ENCODE results near the gene HSBP1L1.

DNA sequence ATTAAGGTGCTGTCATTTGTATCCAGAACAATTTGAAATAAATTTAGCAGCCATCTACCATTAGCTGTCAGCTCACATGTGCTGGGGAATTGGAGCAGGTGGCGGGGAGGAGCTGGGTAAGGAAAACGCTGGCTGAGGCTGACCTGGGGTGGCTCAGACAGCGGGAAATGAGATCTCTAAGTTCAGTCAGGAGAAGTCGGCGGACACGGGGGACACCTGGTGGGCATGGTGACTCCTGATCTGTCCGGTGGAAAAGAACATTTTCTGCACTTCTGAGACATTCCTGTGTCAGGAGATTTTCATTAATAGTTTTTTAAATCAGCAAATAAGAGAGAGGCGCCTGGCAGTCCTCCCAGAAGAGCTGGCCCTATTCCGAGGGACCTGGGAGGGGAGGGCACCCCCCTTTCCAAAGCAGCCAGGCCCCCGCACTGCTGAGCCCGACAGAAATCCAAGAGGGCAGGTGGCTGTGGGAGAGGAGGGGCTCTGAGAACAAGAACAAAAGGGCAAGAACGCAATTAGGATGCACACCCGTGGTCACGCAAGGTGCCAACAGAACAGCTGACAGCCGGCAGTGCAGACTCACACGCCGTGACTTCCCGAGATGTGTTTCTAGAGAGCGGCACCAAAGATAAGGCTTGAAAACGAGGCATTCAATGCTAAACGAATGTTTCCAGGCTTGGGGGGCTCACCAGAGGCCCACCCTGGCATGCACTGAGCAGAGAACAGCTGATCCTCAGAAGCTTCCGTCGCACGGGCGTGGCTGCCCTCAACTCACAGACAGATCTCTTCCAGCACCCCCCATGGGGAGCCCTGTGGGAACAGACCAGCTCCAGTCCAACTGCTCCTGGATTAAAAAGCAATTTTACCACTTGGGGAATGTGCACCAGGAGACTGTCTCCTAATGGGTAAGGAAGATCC is 39.4 kb upstream of the HSBP1L1 start:
- TF ChIP-seq, protein P1, sequence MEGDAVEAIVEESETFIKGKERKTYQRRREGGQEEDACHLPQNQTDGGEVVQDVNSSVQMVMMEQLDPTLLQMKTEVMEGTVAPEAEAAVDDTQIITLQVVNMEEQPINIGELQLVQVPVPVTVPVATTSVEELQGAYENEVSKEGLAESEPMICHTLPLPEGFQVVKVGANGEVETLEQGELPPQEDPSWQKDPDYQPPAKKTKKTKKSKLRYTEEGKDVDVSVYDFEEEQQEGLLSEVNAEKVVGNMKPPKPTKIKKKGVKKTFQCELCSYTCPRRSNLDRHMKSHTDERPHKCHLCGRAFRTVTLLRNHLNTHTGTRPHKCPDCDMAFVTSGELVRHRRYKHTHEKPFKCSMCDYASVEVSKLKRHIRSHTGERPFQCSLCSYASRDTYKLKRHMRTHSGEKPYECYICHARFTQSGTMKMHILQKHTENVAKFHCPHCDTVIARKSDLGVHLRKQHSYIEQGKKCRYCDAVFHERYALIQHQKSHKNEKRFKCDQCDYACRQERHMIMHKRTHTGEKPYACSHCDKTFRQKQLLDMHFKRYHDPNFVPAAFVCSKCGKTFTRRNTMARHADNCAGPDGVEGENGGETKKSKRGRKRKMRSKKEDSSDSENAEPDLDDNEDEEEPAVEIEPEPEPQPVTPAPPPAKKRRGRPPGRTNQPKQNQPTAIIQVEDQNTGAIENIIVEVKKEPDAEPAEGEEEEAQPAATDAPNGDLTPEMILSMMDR (conservative IDR thresholded peaks at IDR 0.05 in 1 of 2, IDR thresholded peaks at IDR 0.05 in 1 of 2; ENCODE audit: low read depth in 1 of 2, low read length in 2 of 2) = no peak
- no peak for TF ChIP-seq EZH2 (IDR thresholded peaks at IDR 0.05; ENCODE audit: low read length, missing control alignments)

All from fibroblast of lung (primary cell).